ENCODE measurements around the gene GNG11.

The GNG11 gene

DNA sequence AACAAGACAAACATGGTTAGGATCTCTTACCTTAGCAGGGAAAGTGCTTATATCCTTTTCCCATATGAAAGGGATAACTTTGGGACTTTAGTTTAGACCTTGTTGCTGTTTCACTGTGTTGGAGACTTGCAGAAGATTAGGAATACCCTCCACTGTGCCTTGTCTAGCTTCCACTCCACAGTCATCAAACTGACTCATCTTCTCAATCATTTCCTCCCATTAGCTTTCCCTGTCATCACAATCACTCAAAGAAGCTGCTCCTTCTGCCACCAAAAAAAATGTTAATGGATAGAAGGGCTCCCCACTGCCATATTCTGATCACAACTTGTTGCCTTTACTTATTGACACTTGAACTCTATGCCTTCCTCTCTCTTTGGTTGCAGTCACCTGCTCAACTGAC, 16.8 kb downstream of the GNG11 start:
- ChIA-PET POLR2A (no interaction called here), CTCF (no interaction called here)
- TF ChIP-seq FOXK2 (IDR thresholded peaks at IDR 0.05): no peak
- no peak for TF ChIP-seq TARDBP (IDR thresholded peaks at IDR 0.05)
- TF ChIP-seq, protein P1, sequence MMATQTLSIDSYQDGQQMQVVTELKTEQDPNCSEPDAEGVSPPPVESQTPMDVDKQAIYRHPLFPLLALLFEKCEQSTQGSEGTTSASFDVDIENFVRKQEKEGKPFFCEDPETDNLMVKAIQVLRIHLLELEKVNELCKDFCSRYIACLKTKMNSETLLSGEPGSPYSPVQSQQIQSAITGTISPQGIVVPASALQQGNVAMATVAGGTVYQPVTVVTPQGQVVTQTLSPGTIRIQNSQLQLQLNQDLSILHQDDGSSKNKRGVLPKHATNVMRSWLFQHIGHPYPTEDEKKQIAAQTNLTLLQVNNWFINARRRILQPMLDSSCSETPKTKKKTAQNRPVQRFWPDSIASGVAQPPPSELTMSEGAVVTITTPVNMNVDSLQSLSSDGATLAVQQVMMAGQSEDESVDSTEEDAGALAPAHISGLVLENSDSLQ (IDR thresholded peaks at IDR 0.05): no peak
- TF ChIP-seq FOXM1 (IDR thresholded peaks at IDR 0.05; ENCODE audit: borderline replicate concordance): no peak
- no peak for TF ChIP-seq BHLHE40 (IDR thresholded peaks at IDR 0.05; ENCODE audit: borderline replicate concordance)
- TF ChIP-seq ZNF384 (IDR thresholded peaks at IDR 0.05): no peak
- TF ChIP-seq SUZ12 (IDR thresholded peaks at IDR 0.05): no peak
- TF ChIP-seq SP1 (IDR thresholded peaks at IDR 0.05): no peak
- no peak for TF ChIP-seq NFRKB (IDR thresholded peaks at IDR 0.05)
- no peak for TF ChIP-seq CTBP1 (IDR thresholded peaks at IDR 0.05; ENCODE audit: borderline replicate concordance)
- no peak for TF ChIP-seq HDGF (IDR thresholded peaks at IDR 0.05; ENCODE audit: borderline replicate concordance)
- no peak for TF ChIP-seq ARNT (IDR thresholded peaks at IDR 0.05)
- no peak for TF ChIP-seq L3MBTL2 (conservative IDR thresholded peaks at IDR 0.05)
- no peak for DNase-seq (ENCODE audit: extremely low spot score)

GRCh38 chr7:93941945-93942344, 20.4 kb downstream of the GNG11 start:
- ChIA-PET CTCF (no interaction called here), POLR2A (no interaction called here)
- TF ChIP-seq ARNT (IDR thresholded peaks at IDR 0.05): no peak
- TF ChIP-seq, protein P1 (IDR thresholded peaks at IDR 0.05): no peak
- no peak for TF ChIP-seq SP1 (IDR thresholded peaks at IDR 0.05)
- TF ChIP-seq TARDBP (IDR thresholded peaks at IDR 0.05): no peak
- no peak for TF ChIP-seq FOXA1 (IDR thresholded peaks at IDR 0.05)
- TF ChIP-seq ZNF384 (IDR thresholded peaks at IDR 0.05): no peak
- TF ChIP-seq HDGF (IDR thresholded peaks at IDR 0.05; ENCODE audit: borderline replicate concordance): no peak
- TF ChIP-seq LEF1 (IDR thresholded peaks at IDR 0.05; ENCODE audit: borderline replicate concordance): no peak
- no peak for TF ChIP-seq NFRKB (IDR thresholded peaks at IDR 0.05)
- no peak for TF ChIP-seq FOXK2 (IDR thresholded peaks at IDR 0.05)
- no peak for TF ChIP-seq FOXM1 (IDR thresholded peaks at IDR 0.05; ENCODE audit: borderline replicate concordance)
- no peak for TF ChIP-seq SUZ12 (IDR thresholded peaks at IDR 0.05)
- no peak for DNase-seq (ENCODE audit: extremely low spot score)

- DNase-seq (ENCODE audit: extremely low spot score): no peak
- POLR2A ChIA-PET: no interaction called here
Measured at GRCh38 chr7:93943816-93944540, 22.4 kb downstream of the GNG11 start.

DNA sequence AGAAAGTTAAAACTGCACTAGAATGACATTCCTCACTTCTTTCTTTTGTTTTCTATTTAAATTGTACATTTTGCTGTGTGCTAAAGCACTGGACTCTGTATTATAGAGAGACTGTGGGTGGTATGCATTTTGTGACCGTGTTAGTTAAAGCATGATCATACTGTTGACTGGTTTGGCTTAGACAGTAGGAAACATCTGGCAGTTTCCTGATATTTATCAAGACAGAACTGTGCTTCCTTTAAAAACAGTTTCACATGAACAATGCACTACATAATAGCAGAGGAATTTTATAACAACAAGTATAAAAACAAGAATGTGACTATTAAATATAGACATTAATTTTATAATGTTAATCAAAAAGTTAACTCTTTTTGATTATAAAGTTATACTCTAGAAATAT, 23.1 kb downstream of the GNG11 start:
- ChIA-PET CTCF (no interaction called here), POLR2A (no interaction called here)
- TF ChIP-seq SP1 (IDR thresholded peaks at IDR 0.05) (no peak), BHLHE40 (IDR thresholded peaks at IDR 0.05; ENCODE audit: borderline replicate concordance) (no peak), ZNF384 (IDR thresholded peaks at IDR 0.05) (no peak), FOXK2 (IDR thresholded peaks at IDR 0.05) (no peak), FOXM1 (IDR thresholded peaks at IDR 0.05; ENCODE audit: borderline replicate concordance) (no peak), TARDBP (IDR thresholded peaks at IDR 0.05) (no peak), ARNT (IDR thresholded peaks at IDR 0.05) (no peak), LEF1 (IDR thresholded peaks at IDR 0.05; ENCODE audit: borderline replicate concordance) (no peak), HDGF (IDR thresholded peaks at IDR 0.05; ENCODE audit: borderline replicate concordance) (no peak), NFRKB (IDR thresholded peaks at IDR 0.05) (no peak), CTBP1 (IDR thresholded peaks at IDR 0.05; ENCODE audit: borderline replicate concordance) (no peak), FOXA1 (IDR thresholded peaks at IDR 0.05) (no peak), SUZ12 (IDR thresholded peaks at IDR 0.05) (no peak), ELF4 (IDR thresholded peaks at IDR 0.05) (no peak), L3MBTL2 (conservative IDR thresholded peaks at IDR 0.05) (no peak)
- TF ChIP-seq, protein P1 (IDR thresholded peaks at IDR 0.05): no peak
- no peak for DNase-seq (ENCODE audit: extremely low spot score)

More at GRCh38 chr7:93943816-93944540, 22.4 kb downstream of the GNG11 start:
- CTCF ChIA-PET: no interaction called here
- TF ChIP-seq FOXM1 (IDR thresholded peaks at IDR 0.05; ENCODE audit: borderline replicate concordance) (no peak), NFRKB (IDR thresholded peaks at IDR 0.05) (no peak), BHLHE40 (IDR thresholded peaks at IDR 0.05; ENCODE audit: borderline replicate concordance) (no peak), LEF1 (IDR thresholded peaks at IDR 0.05; ENCODE audit: borderline replicate concordance) (no peak), ELF4 (IDR thresholded peaks at IDR 0.05) (no peak), L3MBTL2 (conservative IDR thresholded peaks at IDR 0.05) (no peak), TARDBP (IDR thresholded peaks at IDR 0.05) (no peak), SP1 (IDR thresholded peaks at IDR 0.05) (no peak), HDGF (IDR thresholded peaks at IDR 0.05; ENCODE audit: borderline replicate concordance) (no peak), FOXK2 (IDR thresholded peaks at IDR 0.05) (no peak), FOXA1 (IDR thresholded peaks at IDR 0.05) (no peak), SUZ12 (IDR thresholded peaks at IDR 0.05) (no peak), ZNF384 (IDR thresholded peaks at IDR 0.05) (no peak), CTBP1 (IDR thresholded peaks at IDR 0.05; ENCODE audit: borderline replicate concordance) (no peak), ARNT (IDR thresholded peaks at IDR 0.05) (no peak)
- TF ChIP-seq, protein P1 (IDR thresholded peaks at IDR 0.05): no peak

DNA sequence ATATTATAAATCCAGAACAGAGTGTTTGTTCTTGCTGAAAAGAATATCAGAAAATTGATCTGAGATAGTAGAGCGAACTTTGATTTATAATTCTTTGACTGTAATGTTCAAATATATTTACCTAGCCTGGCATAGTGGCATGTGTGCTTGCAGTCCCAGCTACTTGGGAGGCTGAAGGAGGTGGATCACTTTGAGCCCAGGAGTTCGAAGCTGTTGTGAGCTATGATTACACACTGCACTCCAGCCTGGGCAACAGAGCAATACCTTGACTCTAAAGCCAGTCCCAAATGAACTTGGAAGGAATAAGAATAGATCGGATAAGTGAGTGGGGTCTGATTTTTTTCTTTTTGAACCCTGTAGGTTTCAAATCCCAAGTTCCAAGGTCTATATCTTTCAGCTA, 23.5 kb downstream of the GNG11 start:
- DNase-seq (ENCODE audit: extremely low spot score): no peak
- ChIA-PET CTCF (no interaction called here), POLR2A (interaction anchor here (0.6 kb wide), 1 partner anchor 627 kb away, joined by 3 read pairs; no protein-coding TSS in a partner anchor)
- TF ChIP-seq, protein P1 (IDR thresholded peaks at IDR 0.05): no peak
- TF ChIP-seq HDGF (IDR thresholded peaks at IDR 0.05; ENCODE audit: borderline replicate concordance) (no peak), L3MBTL2 (conservative IDR thresholded peaks at IDR 0.05) (no peak), BHLHE40 (IDR thresholded peaks at IDR 0.05; ENCODE audit: borderline replicate concordance) (no peak), ELF4 (IDR thresholded peaks at IDR 0.05) (no peak), FOXA1 (IDR thresholded peaks at IDR 0.05) (no peak), NFRKB (IDR thresholded peaks at IDR 0.05) (no peak), SUZ12 (IDR thresholded peaks at IDR 0.05) (no peak), FOXK2 (IDR thresholded peaks at IDR 0.05) (no peak), CTBP1 (IDR thresholded peaks at IDR 0.05; ENCODE audit: borderline replicate concordance) (no peak), ZNF384 (IDR thresholded peaks at IDR 0.05) (no peak), LEF1 (IDR thresholded peaks at IDR 0.05; ENCODE audit: borderline replicate concordance) (no peak), TARDBP (IDR thresholded peaks at IDR 0.05) (no peak), FOXM1 (IDR thresholded peaks at IDR 0.05; ENCODE audit: borderline replicate concordance) (no peak), SP1 (IDR thresholded peaks at IDR 0.05) (no peak)

Measured in HEK293T (cell line).